LNCAP (cell line): ENCODE data around the gene PPP1R3F.

ENCODE experiments used
- CTCF ChIP-seq: fragments of 450-650 bp; IDR thresholded peaks from 2 replicates; pipeline ENCODE4 v1.5.1; 2017; ENCODE audit warnings: mild to moderate bottlenecking

PPP1R3F gene

GRCh38 chrX:49249616-49250015 lies 20.0 kb upstream of the PPP1R3F start:
- TF ChIP-seq CTCF: no peak

- TF ChIP-seq CTCF: no peak
Measured at GRCh38 chrX:49250066-49250465, 19.5 kb upstream of the PPP1R3F start.

- no peak for TF ChIP-seq CTCF
Measured at GRCh38 chrX:49250578-49250977, 19.0 kb upstream of the PPP1R3F start.

GRCh38 chrX:49251325-49251724 lies 18.3 kb upstream of the PPP1R3F start:
- no peak for TF ChIP-seq CTCF

- TF ChIP-seq CTCF: no peak
Measured at GRCh38 chrX:49254639-49255038, 15.0 kb upstream of the PPP1R3F start.

GRCh38 chrX:49256268-49256995 lies 13.2 kb upstream of the PPP1R3F start:
- no peak for TF ChIP-seq CTCF

- TF ChIP-seq CTCF: no peak
Measured at GRCh38 chrX:49257074-49257790, 12.4 kb upstream of the PPP1R3F start.
